OCI-LY1 (cell line): Measurements from ENCODE around the gene L3MBTL1.

Experiments
- H2AFZ ChIP-seq: fragments of 200-600 bp; sonication (generic), shearing (Covaris generic); 2 replicates; pipeline ENCODE4 v1.6.0; 2014; ENCODE audit warnings: antibody characterized with exemption, mild to moderate bottlenecking, low read length
- H3F3A ChIP-seq: fragments of 200-600 bp; sonication (generic), shearing (Covaris generic); 2 replicates; pipeline ENCODE4 v1.6.0; 2014; ENCODE audit warnings: mild to moderate bottlenecking, antibody characterized with exemption, low read length, moderate library complexity; ENCODE audit not compliant: insufficient read depth
- H3K27ac ChIP-seq: fragments of 200-600 bp; sonication (generic); 2 replicates; pipeline ENCODE4 v1.5.1; 2014; ENCODE audit warnings: low read length, mixed run types, mild to moderate bottlenecking, low read depth; ENCODE audit not compliant: poor library complexity, severe bottlenecking
- H3K27me3 ChIP-seq: fragments of 200-600 bp; sonication (generic); 2 replicates; pipeline ENCODE4 v1.6.0; 2014; ENCODE audit warnings: antibody characterized with exemption, mild to moderate bottlenecking, low read length, moderate library complexity; ENCODE audit not compliant: insufficient read depth
- H3K36me3 ChIP-seq: fragments of 200-600 bp; sonication (generic); 2 replicates; pipeline ENCODE4 v1.6.1; 2014; ENCODE audit warnings: mild to moderate bottlenecking, antibody characterized with exemption, low read length, moderate library complexity, mixed read lengths; ENCODE audit not compliant: insufficient read depth
- H3K4me1 ChIP-seq: fragments of 200-600 bp; sonication (generic); 2 replicates; pipeline ENCODE4 v1.5.1; 2014; ENCODE audit warnings: mild to moderate bottlenecking, low read length, moderate library complexity; ENCODE audit not compliant: insufficient read depth, severe bottlenecking
- H3K4me2 ChIP-seq: fragments of 200-600 bp; sonication (generic), shearing (Covaris generic); 2 replicates; pipeline ENCODE4 v1.6.1; 2014; ENCODE audit warnings: low read length
- H3K4me3 ChIP-seq: fragments of 200-600 bp; sonication (generic); 2 replicates; pipeline ENCODE4 v1.5.1; 2014; ENCODE audit warnings: low read length, low read depth, mild to moderate bottlenecking, mixed read lengths; ENCODE audit not compliant: poor library complexity, severe bottlenecking
- H3K79me2 ChIP-seq: fragments of 200-600 bp; shearing (Covaris generic); 2 replicates; pipeline ENCODE4 v1.6.1; 2016; ENCODE audit warnings: mixed run types, low read length, mixed read lengths; ENCODE audit not compliant: insufficient read depth
- H3K9ac ChIP-seq: fragments of 200-600 bp; sonication (generic), shearing (Covaris generic); 2 replicates; pipeline ENCODE4 v1.6.1; 2014; ENCODE audit warnings: mild to moderate bottlenecking, low read length, mixed read lengths
- H3K9me2 ChIP-seq: fragments of 200-600 bp; sonication (generic), shearing (Covaris generic); 2 replicates; pipeline ENCODE4 v1.6.1; 2014; ENCODE audit warnings: low read depth, mild to moderate bottlenecking, low read length, mixed read lengths
- H3K9me3 ChIP-seq: fragments of 200-600 bp; shearing (Covaris generic); 2 replicates; pipeline ENCODE4 v1.6.1; 2014; ENCODE audit warnings: low read length, mixed read lengths
- H4K20me1 ChIP-seq: fragments of 200-600 bp; sonication (generic), shearing (Covaris generic); 2 replicates; pipeline ENCODE4 v1.6.0; 2016; ENCODE audit warnings: mild to moderate bottlenecking, low read length; ENCODE audit not compliant: insufficient read depth
- CTCF ChIP-seq: fragments of 200-600 bp; sonication (generic), shearing (Covaris generic); IDR thresholded peaks from 2 replicates; pipeline ENCODE4 v1.5.1; 2017; ENCODE audit warnings: mild to moderate bottlenecking, antibody characterized with exemption, low read length, moderate library complexity, mixed read lengths
- EZH2 ChIP-seq: fragments of 200-600 bp; sonication (generic), shearing (Covaris generic); IDR thresholded peaks from 2 replicates; pipeline ENCODE4 v1.8.0; 2017; ENCODE audit warnings: borderline replicate concordance, mixed run types, mild to moderate bottlenecking, antibody characterized with exemption, low read length, moderate library complexity, mixed read lengths

Gene L3MBTL1

GRCh38 chr20:43520074-43520630, 12.7 kb downstream of the L3MBTL1 start:
- Histone ChIP-seq H2AFZ (no peak overlapping the region), H3K27me3 (no peaks in the 10 kb centered on the region; the same call in 1 of the 2 replicates), H3K9me2 (no peaks in the 10 kb centered on the region), H3K79me2 (no peaks in the 10 kb centered on the region), H3K4me2 (no peak overlapping the region), H3K9me3 (0 out of 2 replicates have a peak, but pooled peaks cover 4% of the 10 kb centered on the region), H3K27ac (no peak overlapping the region), H4K20me1 (no peaks in the 10 kb centered on the region), H3K4me3 (no peak overlapping the region), H3K9ac (no peak overlapping the region), H3K4me1 (peaks cover 10% of the 10 kb centered on the region), H3K36me3 (peaks cover 20% of the 10 kb centered on the region), H3F3A (no peaks in the 10 kb centered on the region)
- no peak for TF ChIP-seq CTCF
- TF ChIP-seq EZH2 = no peak

- no peaks in the 10 kb centered on the region for H3K4me1 ChIP-seq
- TF ChIP-seq CTCF = no peak
- no peak for TF ChIP-seq EZH2
- peaks cover 3% of the 10 kb centered on the region for H3K36me3 ChIP-seq
Measured at GRCh38 chr20:43525021-43525420, 17.5 kb downstream of the L3MBTL1 start.

GRCh38 chr20:43528258-43528875, 20.9 kb downstream of the L3MBTL1 start:
- H3K9ac ChIP-seq = no peak overlapping the region
- no peak overlapping the region for H3K27ac ChIP-seq
- H3K4me2 ChIP-seq = no peak overlapping the region
- no peaks in the 10 kb centered on the region for H3K79me2 ChIP-seq
- H2AFZ ChIP-seq = no peak overlapping the region
- no peaks in the 10 kb centered on the region for H4K20me1 ChIP-seq
- H3F3A ChIP-seq = no peaks in the 10 kb centered on the region
- TF ChIP-seq EZH2 (no peak), CTCF (no peak)
- H3K4me1 ChIP-seq = no peaks in the 10 kb centered on the region
- H3K9me2 ChIP-seq = no peaks in the 10 kb centered on the region
- H3K9me3 ChIP-seq = no peaks in the 10 kb centered on the region
- no peaks in the 10 kb centered on the region for H3K36me3 ChIP-seq
- no peak overlapping the region for H3K4me3 ChIP-seq
- no peaks in the 10 kb centered on the region for H3K27me3 ChIP-seq

More at GRCh38 chr20:43525021-43525420, 17.5 kb downstream of the L3MBTL1 start:
- H2AFZ ChIP-seq = no peak overlapping the region
- H3F3A ChIP-seq = no peaks in the 10 kb centered on the region
- H3K4me2 ChIP-seq = no peak overlapping the region
- no peak overlapping the region for H3K9ac ChIP-seq
- 0 out of 2 replicates have a peak, but pooled peaks cover under 1% of the 10 kb centered on the region for H3K9me3 ChIP-seq
- no peak overlapping the region for H3K4me3 ChIP-seq
- no peaks in the 10 kb centered on the region for H3K79me2 ChIP-seq
- no peaks in the 10 kb centered on the region; the same call in 1 of the 2 replicates for H3K27me3 ChIP-seq
- no peaks in the 10 kb centered on the region for H3K9me2 ChIP-seq
- H3K27ac ChIP-seq = no peak overlapping the region
- no peaks in the 10 kb centered on the region for H4K20me1 ChIP-seq
